Measurements from ENCODE around the gene SLC2A14. TPM values are rescaled to one million over a fixed set of nuclear protein-coding genes. Genes with fewer than 3 reads are reported as not detected.
"Not testable (repeated sequence)": the region's sequence is repeated elsewhere in the genome, so short reads cannot be mapped to it uniquely, and the experiment has no call there.

Gene SLC2A14
- total RNA-seq, 2 experiments from 2014 or later: 0.12 to 0.19 TPM

DNA sequence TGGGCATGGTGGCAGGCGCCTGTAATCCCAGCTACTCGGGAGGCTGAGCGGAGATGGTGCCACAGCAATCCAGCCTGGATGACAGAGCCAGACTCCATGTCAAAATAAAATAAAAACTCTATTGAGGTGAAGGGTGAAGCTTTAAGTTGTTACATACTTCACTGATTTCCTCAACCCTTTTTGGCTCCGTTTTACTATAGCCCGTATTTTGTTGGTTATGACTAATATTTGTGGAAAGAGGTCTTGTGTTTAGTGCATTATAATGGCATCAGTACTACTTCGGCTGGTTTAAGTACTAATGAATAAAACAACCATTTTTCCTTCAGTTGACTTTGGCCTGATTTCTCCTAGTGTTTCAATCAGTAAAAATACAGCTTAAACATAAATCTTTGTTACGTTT is 27.0 kb upstream of the SLC2A14 start:
- ChIA-PET POLR2A (no interaction called here), CTCF (interaction anchor here (0.7 to 1.1 kb wide), 2 partner anchors 14 to 93 kb away, joined by 3 read pairs; no protein-coding TSS in a partner anchor)
- no peak overlapping the region for H3K4me3 Mint-ChIP-seq
- H3K36me3 Mint-ChIP-seq (ENCODE audit: low read depth): no peaks in the 10 kb centered on the region
- no peaks in the 10 kb centered on the region for H3K27me3 Mint-ChIP-seq
- no peaks in the 10 kb centered on the region for H3K9me3 Mint-ChIP-seq
- no peak for DNase-seq
- H3K27ac Mint-ChIP-seq: no peak overlapping the region
- H3K4me1 Mint-ChIP-seq: no peaks in the 10 kb centered on the region

DNA sequence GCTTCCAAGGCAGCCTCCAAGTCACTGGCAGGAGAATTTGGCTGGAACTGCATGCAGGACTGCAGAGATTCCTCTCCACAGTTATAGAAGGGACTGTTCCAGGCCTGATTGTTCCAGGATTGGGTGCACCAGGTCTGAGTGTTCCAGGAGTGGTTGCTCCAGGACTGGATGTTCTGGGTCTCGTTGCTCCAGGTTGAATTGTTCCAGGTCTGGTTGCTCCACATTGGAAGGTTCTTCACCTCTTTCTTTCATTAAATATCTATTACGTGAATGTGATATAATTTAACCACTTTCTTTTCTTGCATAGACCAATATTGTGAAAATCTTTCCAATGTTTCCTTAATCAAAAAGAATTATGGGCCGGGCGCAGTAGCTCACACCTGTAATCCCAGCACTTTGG is 24.0 kb upstream of the SLC2A14 start:
- H3K27me3 Mint-ChIP-seq, POLR2A ChIA-PET: not testable (repeated sequence)

GRCh38 chr12:7892186-7892980 is 19.7 kb upstream of the SLC2A14 start:
- H3K4me1 Mint-ChIP-seq: no peaks in the 10 kb centered on the region
- CTCF ChIA-PET: no interaction called here
- H3K9me3 Mint-ChIP-seq: no peaks in the 10 kb centered on the region
- no peak for DNase-seq
- POLR2A ChIA-PET: interaction anchor here (0.7 kb wide), 1 partner anchor 509 kb away, joined by 3 read pairs; no protein-coding TSS in a partner anchor
- no peak overlapping the region for H3K4me3 Mint-ChIP-seq
- H3K36me3 Mint-ChIP-seq (ENCODE audit: low read depth): no peaks in the 10 kb centered on the region
- peaks cover 4% of the 10 kb centered on the region for H3K27me3 Mint-ChIP-seq
- H3K27ac Mint-ChIP-seq: no peak overlapping the region

More for the DNA sequence above, 24.0 kb upstream of the SLC2A14 start:
- H3K27ac Mint-ChIP-seq; H3K9me3 Mint-ChIP-seq; H3K36me3 Mint-ChIP-seq (ENCODE audit: low read depth); H3K4me1 Mint-ChIP-seq; H3K4me3 Mint-ChIP-seq; DNase-seq; CTCF ChIA-PET: not testable (repeated sequence)

- no peak overlapping the region for H3K4me3 Mint-ChIP-seq
- no peaks in the 10 kb centered on the region for H3K9me3 Mint-ChIP-seq
- POLR2A ChIA-PET: interaction anchor here (0.6 kb wide), 1 partner anchor 45 kb away, joined by 9 read pairs; no protein-coding TSS in a partner anchor
- peaks cover 10% of the 10 kb centered on the region for H3K27me3 Mint-ChIP-seq
- no peak overlapping the region for H3K27ac Mint-ChIP-seq
- no peaks in the 10 kb centered on the region for H3K4me1 Mint-ChIP-seq
- no peak for DNase-seq
- CTCF ChIA-PET: no interaction called here
- no peaks in the 10 kb centered on the region for H3K36me3 Mint-ChIP-seq (ENCODE audit: low read depth)
Measured at GRCh38 chr12:7884689-7885088, 12.0 kb upstream of the SLC2A14 start.

- H3K4me1 Mint-ChIP-seq; H3K36me3 Mint-ChIP-seq (ENCODE audit: low read depth); H3K4me3 Mint-ChIP-seq; H3K27me3 Mint-ChIP-seq; H3K27ac Mint-ChIP-seq; POLR2A ChIA-PET; CTCF ChIA-PET; H3K9me3 Mint-ChIP-seq; DNase-seq: not testable (repeated sequence)
Measured at GRCh38 chr12:7881736-7882120, 9.0 kb upstream of the SLC2A14 start.

DNA sequence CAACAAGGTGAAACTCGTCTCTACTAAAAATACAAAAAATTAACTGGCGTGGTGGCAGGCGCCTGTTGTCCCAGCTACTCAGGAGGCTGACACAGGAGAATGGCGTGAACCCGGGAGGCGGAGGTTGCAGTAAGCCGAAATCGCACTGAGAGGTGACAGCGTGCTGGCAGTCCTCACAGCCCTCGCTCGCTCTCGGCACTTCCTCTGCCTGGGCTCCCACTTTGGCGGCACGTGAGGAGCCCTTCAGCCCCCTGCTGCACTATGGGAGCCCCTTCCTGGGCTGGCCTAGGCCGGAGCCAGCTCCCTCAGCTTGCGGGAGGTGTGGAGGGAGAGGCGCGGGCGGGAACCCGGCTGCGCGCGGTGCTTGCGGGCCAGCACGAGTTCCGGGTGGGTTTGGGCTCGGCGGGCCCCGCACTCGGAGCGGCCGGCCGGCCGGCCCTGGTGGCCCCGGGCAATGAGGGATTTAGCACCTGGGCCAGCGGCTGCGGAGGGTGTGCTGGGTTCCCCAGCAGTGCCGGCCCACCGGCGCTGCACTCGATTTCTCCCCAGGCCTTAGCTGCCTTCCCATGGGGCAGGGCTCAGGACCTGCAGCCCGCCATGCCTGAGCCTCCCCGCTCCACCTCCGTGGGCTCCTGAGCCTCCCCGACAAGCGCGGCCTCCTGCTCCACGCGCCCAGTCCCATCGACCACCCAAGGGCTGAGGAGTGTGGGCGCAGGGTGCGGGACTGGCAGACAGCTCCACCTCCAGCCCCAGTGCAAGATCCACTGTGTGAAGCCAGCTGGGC is 8.4 kb upstream of the SLC2A14 start:
- H3K27ac Mint-ChIP-seq; H3K36me3 Mint-ChIP-seq (ENCODE audit: low read depth); H3K4me3 Mint-ChIP-seq; POLR2A ChIA-PET; DNase-seq; CTCF ChIA-PET; H3K27me3 Mint-ChIP-seq; H3K4me1 Mint-ChIP-seq; H3K9me3 Mint-ChIP-seq: not testable (repeated sequence)

DNA sequence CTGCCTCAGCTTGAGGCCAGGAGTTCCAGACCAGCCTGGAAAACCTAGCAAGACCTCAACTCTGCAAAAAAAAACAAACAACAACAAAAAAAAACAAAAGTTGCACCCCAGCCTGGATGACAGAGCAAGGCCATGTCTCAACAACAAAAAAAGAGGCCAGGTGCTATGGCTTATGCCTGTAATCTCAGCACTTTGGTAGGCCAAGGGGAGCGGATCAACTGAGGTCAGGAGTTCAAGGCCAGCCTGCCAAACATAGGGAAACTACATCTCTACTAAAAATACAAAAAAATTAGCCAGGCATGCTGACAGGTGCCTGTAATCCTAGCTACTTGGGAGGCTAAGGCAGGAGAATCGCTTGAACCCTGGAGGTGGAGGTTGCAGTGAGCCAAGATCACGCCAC is 6.5 kb upstream of the SLC2A14 start:
- DNase-seq: no peak
- Mint-ChIP-seq H3K4me1 (no peaks in the 10 kb centered on the region), H3K9me3 (no peaks in the 10 kb centered on the region), H3K27ac (no peak overlapping the region), H3K27me3 (peaks cover 1% of the 10 kb centered on the region), H3K4me3 (no peak overlapping the region), H3K36me3 (ENCODE audit: low read depth) (no peaks in the 10 kb centered on the region)
- ChIA-PET POLR2A (no interaction called here), CTCF (no interaction called here)

- Mint-ChIP-seq H3K36me3 (ENCODE audit: low read depth) (peaks cover 2% of the 10 kb centered on the region), H3K4me3 (no peak overlapping the region), H3K9me3 (no peaks in the 10 kb centered on the region), H3K27ac (no peak overlapping the region), H3K4me1 (peaks cover 3% of the 10 kb centered on the region), H3K27me3 (peaks cover 12% of the 10 kb centered on the region)
- no peak for DNase-seq
- CTCF ChIA-PET: interaction anchor here (1.3 to 1.4 kb wide), 2 partner anchors 9 to 17 kb away, joined by 3 to 4 read pairs; no protein-coding TSS in a partner anchor
- POLR2A ChIA-PET: no interaction called here
Measured at GRCh38 chr12:7877420-7877819, 4.7 kb upstream of the SLC2A14 start.

- CTCF ChIA-PET: interaction anchor here (1.2 kb wide), 1 partner anchor 39 kb away, joined by 3 read pairs; no protein-coding TSS in a partner anchor
- Mint-ChIP-seq H3K27me3 (peaks cover 39% of the 10 kb centered on the region), H3K27ac (no peak overlapping the region), H3K9me3 (no peaks in the 10 kb centered on the region), H3K4me3 (no peak overlapping the region), H3K4me1 (peaks cover 7% of the 10 kb centered on the region), H3K36me3 (ENCODE audit: low read depth) (peaks cover 2% of the 10 kb centered on the region)
- DNase-seq: no peak
- POLR2A ChIA-PET: no interaction called here
Measured at GRCh38 chr12:7870335-7870734, 2.4 kb downstream of the SLC2A14 start.

- Mint-ChIP-seq H3K4me3 (no peak overlapping the region), H3K36me3 (ENCODE audit: low read depth) (peaks cover 2% of the 10 kb centered on the region), H3K9me3 (no peaks in the 10 kb centered on the region), H3K27ac (no peak overlapping the region), H3K4me1 (peaks cover 7% of the 10 kb centered on the region), H3K27me3 (peaks cover 36% of the 10 kb centered on the region)
- POLR2A ChIA-PET: no interaction called here
- CTCF ChIA-PET: no interaction called here
- no peak for DNase-seq
Measured at GRCh38 chr12:7869137-7869536, 3.6 kb downstream of the SLC2A14 start.

DNA sequence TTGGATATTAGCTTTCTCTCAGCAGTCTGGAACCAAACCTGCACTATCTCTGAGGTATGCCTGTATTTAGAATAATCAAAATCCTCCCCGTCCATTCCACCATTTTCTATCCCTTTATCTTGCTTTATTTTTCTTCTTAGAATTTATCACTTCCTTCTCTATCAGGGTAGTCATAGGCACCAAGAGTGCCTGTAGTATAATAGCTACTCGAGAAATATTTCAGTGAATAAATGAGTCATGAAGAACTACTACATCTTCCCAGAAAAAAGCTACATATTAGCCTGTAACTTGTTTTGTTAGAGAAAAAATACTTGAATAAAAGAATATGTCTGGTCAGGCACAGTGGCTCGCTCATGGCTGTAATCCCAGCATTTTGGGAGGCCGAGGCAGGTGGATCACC is 4.3 kb downstream of the SLC2A14 start:
- Mint-ChIP-seq H3K4me3 (no peak overlapping the region), H3K27ac (no peak overlapping the region), H3K36me3 (ENCODE audit: low read depth) (no peaks in the 10 kb centered on the region), H3K27me3 (peaks cover 29% of the 10 kb centered on the region), H3K9me3 (no peaks in the 10 kb centered on the region), H3K4me1 (peaks cover 4% of the 10 kb centered on the region)
- ChIA-PET CTCF (interaction anchor here (1.2 to 1.4 kb wide), 2 partner anchors 8 kb away, joined by 3 read pairs; no protein-coding TSS in a partner anchor), POLR2A (interaction anchor here (0.6 kb wide), 1 partner anchor 12 kb away, joined by 3 read pairs; no protein-coding TSS in a partner anchor)
- DNase-seq: no peak

DNA sequence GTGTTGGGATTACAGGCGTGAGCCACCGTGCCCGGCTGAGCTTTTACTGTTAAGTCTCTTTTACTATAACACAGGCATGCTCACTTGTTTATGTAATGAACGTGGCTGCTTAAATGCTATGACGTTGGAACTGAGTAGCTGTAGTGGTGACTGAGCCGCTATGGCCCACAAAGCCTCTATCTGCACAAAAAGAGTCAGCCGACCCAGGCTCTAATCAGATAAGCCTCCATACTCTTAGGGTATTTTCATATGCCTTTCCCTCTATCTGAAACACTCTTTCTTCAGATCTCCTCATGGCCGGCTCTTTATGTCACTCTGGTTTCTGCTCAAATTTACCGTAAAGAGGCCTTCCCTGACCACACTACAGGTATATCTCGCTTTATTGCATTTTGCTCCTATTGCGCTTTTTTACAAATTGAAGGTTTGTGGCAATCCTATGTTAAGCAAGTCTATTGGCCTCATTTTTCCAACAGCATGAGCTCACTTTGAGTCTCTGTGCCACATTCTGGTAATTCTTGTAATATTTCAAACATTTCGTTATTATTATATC is 8.0 kb downstream of the SLC2A14 start:
- no peak overlapping the region for H3K27ac Mint-ChIP-seq
- peaks cover 3% of the 10 kb centered on the region for H3K9me3 Mint-ChIP-seq
- no peak for DNase-seq
- no peak overlapping the region for H3K4me3 Mint-ChIP-seq
- ChIA-PET POLR2A (no interaction called here), CTCF (interaction anchor here (0.6 kb wide), 1 partner anchor 80 kb away, joined by 3 read pairs; no protein-coding TSS in a partner anchor)
- H3K4me1 Mint-ChIP-seq: peaks cover 15% of the 10 kb centered on the region
- H3K36me3 Mint-ChIP-seq (ENCODE audit: low read depth): no peaks in the 10 kb centered on the region
- peaks cover 8% of the 10 kb centered on the region for H3K27me3 Mint-ChIP-seq

DNA sequence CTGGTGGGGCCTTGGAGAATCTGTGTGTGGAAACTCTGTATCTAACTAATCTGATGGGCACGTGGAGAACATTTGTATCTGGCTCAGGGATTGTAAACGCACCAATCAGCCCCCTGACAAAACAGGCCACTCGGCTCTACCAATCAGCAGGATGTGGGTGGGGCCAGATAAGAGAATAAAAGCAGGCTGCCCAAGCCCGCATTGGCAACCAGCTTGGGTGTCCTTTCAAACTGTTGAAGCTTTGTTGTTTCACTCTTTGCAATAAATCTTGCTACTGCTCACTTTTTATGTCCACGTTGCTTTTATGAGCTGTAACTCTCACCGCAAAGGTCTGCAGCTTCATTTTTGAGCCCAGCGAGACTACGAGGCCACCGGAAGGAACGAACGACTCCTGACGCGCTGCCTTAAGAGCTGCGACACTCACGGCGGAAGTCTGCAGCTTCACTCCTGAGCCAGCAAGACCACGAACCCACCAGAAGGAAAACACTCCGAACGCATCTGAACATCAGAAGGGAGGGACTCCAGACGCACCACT is 9.8 kb downstream of the SLC2A14 start:
- POLR2A ChIA-PET, DNase-seq: not testable (repeated sequence)

More for the DNA sequence above, 9.8 kb downstream of the SLC2A14 start:
- Mint-ChIP-seq H3K4me3 (peak overlapping the region; percentile 24), H3K4me1 (peaks cover 18% of the 10 kb centered on the region), H3K27ac (peak overlapping the region; percentile 80)
- H3K27me3 Mint-ChIP-seq; H3K9me3 Mint-ChIP-seq; H3K36me3 Mint-ChIP-seq (ENCODE audit: low read depth): not testable (repeated sequence)
- CTCF ChIA-PET: interaction anchor here (0.7 kb wide), 1 partner anchor 70 kb away, joined by 3 read pairs; no protein-coding TSS in a partner anchor

Data from activated CD4-positive, alpha-beta T cell treated with anti-CD3 and anti-CD28 coated beads, Interleukin-2, amount 10 ng/mL, durations not matched to agents 7 days and 5 days (primary cell).